HEK293 (cell line): ENCODE measurements around the gene GPR155.

ENCODE experiments used
- CTCF ChIA-PET: fragments of 350-600 bp; formaldehyde crosslinking; extraction: SDS; loops from one replicate; lab custom pipeline; 2021; ENCODE audit warnings: antibody characterized with exemption; lab: Yijun Ruan, JAX
- POLR2A ChIA-PET: fragments of 300-600 bp; formaldehyde crosslinking; extraction: SDS; loops from one replicate; lab custom pipeline; 2020; ENCODE audit warnings: antibody characterized with exemption, inconsistent platforms; lab: Yijun Ruan, JAX
- H3K27ac ChIP-seq: fragments of 200-500 bp; sonication (Bioruptor generic); 2 replicates; pipeline ENCODE4 v1.5.1; 2014; ENCODE audit warnings: low read depth, low read length, control low read depth, inconsistent platforms; ENCODE audit errors: extremely low read depth
- H3K36me3 ChIP-seq, 2 experiments: fragments of 200-500 bp in 1 of 2; sonication (Bioruptor generic) in 1 of 2; 1 replicate in 1 of 2; 2 replicates in 1 of 2; pipeline ENCODE4 v1.5.1; 2014 to 2017; ENCODE audit warnings: inconsistent platforms in 2 of 2, low read length in 2 of 2; ENCODE audit not compliant: control insufficient read depth in 2 of 2, insufficient read depth in 1 of 2
- H3K4me1 ChIP-seq: fragments of 200-500 bp; sonication (Bioruptor generic); 2 replicates; pipeline ENCODE4 v1.5.1; 2014; ENCODE audit warnings: mild to moderate bottlenecking, low read length, inconsistent platforms; ENCODE audit not compliant: control insufficient read depth, insufficient read depth
- H3K4me3 ChIP-seq: 2 replicates; pipeline ENCODE4 v1.5.1; 2011; ENCODE audit warnings: low read depth, mild to moderate bottlenecking, control low read depth, low read length, moderate library complexity
- H3K9me3 ChIP-seq: fragments of 200-500 bp; sonication (Bioruptor generic); 2 replicates; pipeline ENCODE4 v1.5.1; 2014; ENCODE audit warnings: low read depth, low read length, inconsistent platforms; ENCODE audit not compliant: control insufficient read depth, insufficient read depth
- CTCF ChIP-seq: fragments of 450-650 bp; formaldehyde crosslinking; IDR thresholded peaks from 2 replicates; pipeline ENCODE4 v1.5.1; 2016; ENCODE audit warnings: missing biosample characterization, missing genetic modification characterization
- KLF10 ChIP-seq: fragments of 450-650 bp; IDR thresholded peaks from 2 replicates; pipeline ENCODE4 v1.5.1; 2018; ENCODE audit warnings: missing biosample characterization, mild to moderate bottlenecking, missing genetic modification characterization
- KLF17 ChIP-seq: fragments of 450-650 bp; formaldehyde crosslinking; IDR thresholded peaks from 2 replicates; pipeline ENCODE4 v1.5.1; 2016; ENCODE audit warnings: missing biosample characterization, missing genetic modification characterization
- MZF1 ChIP-seq: fragments of 450-650 bp; formaldehyde crosslinking; IDR thresholded peaks from 2 replicates; pipeline ENCODE4 v1.5.1; 2017; ENCODE audit warnings: missing biosample characterization, missing genetic modification characterization, borderline replicate concordance
- SETDB1 ChIP-seq: IDR thresholded peaks from one replicate; pipeline ENCODE4 v1.6.1; 2017; ENCODE audit warnings: mild to moderate bottlenecking, low read length, moderate library complexity, mixed read lengths; ENCODE audit not compliant: insufficient read length
- ZBTB10 ChIP-seq: fragments of 450-650 bp; formaldehyde crosslinking; IDR thresholded peaks from 2 replicates; pipeline ENCODE4 v1.5.1; 2016; ENCODE audit warnings: missing biosample characterization, missing genetic modification characterization
- ZBTB48 ChIP-seq: fragments of 450-650 bp; formaldehyde crosslinking; IDR thresholded peaks from 2 replicates; pipeline ENCODE4 v1.5.1; 2016; ENCODE audit warnings: missing biosample characterization, missing genetic modification characterization
- ZNF155 ChIP-seq: fragments of 450-650 bp; formaldehyde crosslinking; IDR thresholded peaks from 2 replicates; pipeline ENCODE4 v1.5.1; 2016; ENCODE audit warnings: missing biosample characterization, missing genetic modification characterization
- ZNF16 ChIP-seq: fragments of 450-650 bp; formaldehyde crosslinking; IDR thresholded peaks from 2 replicates; pipeline ENCODE4 v1.5.1; 2016; ENCODE audit warnings: low read depth, missing biosample characterization, missing genetic modification characterization
- ZNF18 ChIP-seq: fragments of 450-650 bp; formaldehyde crosslinking; IDR thresholded peaks from 2 replicates; pipeline ENCODE4 v1.5.1; 2016; ENCODE audit warnings: missing biosample characterization, missing genetic modification characterization
- ZNF292 ChIP-seq: fragments of 450-650 bp; formaldehyde crosslinking; IDR thresholded peaks from 2 replicates; pipeline ENCODE4 v1.5.1; 2016; ENCODE audit warnings: low read depth, missing biosample characterization, missing genetic modification characterization, borderline replicate concordance
- ZNF514 ChIP-seq: fragments of 450-650 bp; formaldehyde crosslinking; IDR thresholded peaks from 2 replicates; pipeline ENCODE4 v1.5.1; 2016; ENCODE audit warnings: missing biosample characterization, missing genetic modification characterization
- ZNF518A ChIP-seq: fragments of 450-650 bp; formaldehyde crosslinking; conservative IDR thresholded peaks from 2 replicates; pipeline ENCODE4 v1.5.1; 2016; ENCODE audit warnings: low read depth, missing biosample characterization, missing genetic modification characterization
- ZNF580 ChIP-seq: fragments of 450-650 bp; formaldehyde crosslinking; IDR thresholded peaks from 2 replicates; pipeline ENCODE4 v1.5.1; 2016; ENCODE audit warnings: missing biosample characterization, missing genetic modification characterization
- ZNF585B ChIP-seq: fragments of 450-650 bp; formaldehyde crosslinking; IDR thresholded peaks from 2 replicates; pipeline ENCODE4 v1.5.1; 2016; ENCODE audit warnings: missing biosample characterization, missing genetic modification characterization
- ZNF624 ChIP-seq: fragments of 450-650 bp; formaldehyde crosslinking; IDR thresholded peaks from 2 replicates; pipeline ENCODE4 v1.5.1; 2017; ENCODE audit warnings: missing biosample characterization, missing genetic modification characterization
- ZNF645 ChIP-seq: fragments of 450-650 bp; formaldehyde crosslinking; IDR thresholded peaks from 2 replicates; pipeline ENCODE4; 2016; ENCODE audit warnings: missing biosample characterization, missing genetic modification characterization
- ZNF830 ChIP-seq: fragments of 450-650 bp; IDR thresholded peaks from 2 replicates; pipeline ENCODE4 v1.5.0; 2018; ENCODE audit warnings: missing biosample characterization, missing genetic modification characterization, low read depth, mild to moderate bottlenecking, moderate library complexity
- ZSCAN18 ChIP-seq: fragments of 450-650 bp; formaldehyde crosslinking; IDR thresholded peaks from 2 replicates; pipeline ENCODE4 v1.5.1; 2016; ENCODE audit warnings: missing biosample characterization, missing genetic modification characterization

The GPR155 gene

GRCh38 chr2:174385201-174385600, 101.6 kb downstream of the GPR155 start:
- Histone ChIP-seq H3K4me3 (no peak overlapping the region), H3K36me3 (peaks cover 41 to 49% of the 10 kb centered on the region in 2 experiments), H3K27ac (no peak overlapping the region), H3K9me3 (no peaks in the 10 kb centered on the region), H3K4me1 (no peaks in the 10 kb centered on the region)
- TF ChIP-seq ZNF830 (no peak), SETDB1 (no peak), ZNF518A (tag by site-specific recombination) (no peak), ZNF645 (tag by site-specific recombination) (no peak), ZNF585B (tag by site-specific recombination) (no peak), ZNF624 (no peak), ZNF16 (tag by site-specific recombination) (no peak), ZNF155 (no peak), CTCF (no peak), KLF10 (tag by site-specific recombination) (no peak), ZBTB10 (tag by site-specific recombination) (no peak), MZF1 (tag by site-specific recombination) (no peak), ZNF18 (tag by site-specific recombination) (no peak), ZNF580 (tag by site-specific recombination) (no peak), ZBTB48 (tag by site-specific recombination) (no peak), ZNF514 (tag by site-specific recombination) (no peak), KLF17 (tag by site-specific recombination) (no peak), ZSCAN18 (tag by site-specific recombination) (no peak), ZNF292 (tag by site-specific recombination) (no peak)
- CTCF ChIA-PET: no interaction called here
- POLR2A ChIA-PET: no interaction called here
